Stimulated activated CD4-positive, alpha-beta T cell treated with anti-CD3 and anti-CD28 coated beads, Interleukin-1b, Interleukin-23, amount 100 ng/mL, for 24 hours (primary cell): Measurements from ENCODE around the gene ABCC3.
A peak's percentile ranks its signal among the peaks of the same experiment; 100 is the strongest.
"Not testable (repeated sequence)": the region's sequence is repeated elsewhere in the genome, so short reads cannot be mapped to it uniquely, and the experiment has no call there.

Source experiments
- DNase-seq, 4 experiments: peaks; one replicate each; pipeline ENCODE4 v3.0.0-alpha.2; 2020; ENCODE audit warnings: low read depth in 4 of 4, low spot score in 1 of 4

ABCC3 gene

GRCh38 chr17:50697663-50698272 is 63.1 kb downstream of the ABCC3 start:
- DNase-seq, result no peak

GRCh38 chr17:50699410-50699809 is 64.7 kb downstream of the ABCC3 start:
- no peak for DNase-seq

GRCh38 chr17:50703162-50703561 is 68.5 kb downstream of the ABCC3 start:
- no peak for DNase-seq

- DNase-seq, result peak; percentile 75 to 87 (median 83)
Observed at GRCh38 chr17:50707289-50708049, 72.8 kb downstream of the ABCC3 start, which contains the start of gene ANKRD40. TSS of gene ANKRD40 (minus strand) at chr17:50707914. CDS start at chr17:50707654, 260 bp downstream.

- DNase-seq, result no peak
Observed at GRCh38 chr17:50708050-50709000, 73.6 kb downstream of the ABCC3 start.

- not testable (repeated sequence) for DNase-seq
Observed at GRCh38 chr17:50709053-50709452, 74.4 kb downstream of the ABCC3 start.

- no peak for DNase-seq
Observed at GRCh38 chr17:50710025-50710424, 75.3 kb downstream of the ABCC3 start.

- DNase-seq, result no peak
Observed at GRCh38 chr17:50710650-50711049, 76.0 kb downstream of the ABCC3 start.

- no peak for DNase-seq
Observed at GRCh38 chr17:50712641-50713040, 78.0 kb downstream of the ABCC3 start.

GRCh38 chr17:50715471-50715870 is 80.8 kb downstream of the ABCC3 start:
- DNase-seq, result no peak

GRCh38 chr17:50719144-50719923 is 84.7 kb downstream of the ABCC3 start, which contains the start of gene LUC7L3:
TSS of gene LUC7L3 (plus strand) at chr17:50719603. CDS start at chr17:50719733, 130 bp downstream.
- peak; percentile 77 to 89 (median 87) for DNase-seq

- no peak for DNase-seq
Observed at GRCh38 chr17:50719924-50720794, 85.5 kb downstream of the ABCC3 start.

GRCh38 chr17:50721194-50722010 is 86.7 kb downstream of the ABCC3 start:
- DNase-seq, result no peak

- no peak for DNase-seq
Observed at GRCh38 chr17:50722746-50723145, 88.1 kb downstream of the ABCC3 start.

GRCh38 chr17:50724622-50725021 is 89.9 kb downstream of the ABCC3 start:
- DNase-seq, result not testable (repeated sequence)

- DNase-seq, result no peak
Observed at GRCh38 chr17:50725769-50726655, 91.3 kb downstream of the ABCC3 start.

- no peak for DNase-seq
Observed at GRCh38 chr17:50728112-50728429, 93.4 kb downstream of the ABCC3 start.
